ENCODE data around the gene SPOPL.

Gene SPOPL

DNA sequence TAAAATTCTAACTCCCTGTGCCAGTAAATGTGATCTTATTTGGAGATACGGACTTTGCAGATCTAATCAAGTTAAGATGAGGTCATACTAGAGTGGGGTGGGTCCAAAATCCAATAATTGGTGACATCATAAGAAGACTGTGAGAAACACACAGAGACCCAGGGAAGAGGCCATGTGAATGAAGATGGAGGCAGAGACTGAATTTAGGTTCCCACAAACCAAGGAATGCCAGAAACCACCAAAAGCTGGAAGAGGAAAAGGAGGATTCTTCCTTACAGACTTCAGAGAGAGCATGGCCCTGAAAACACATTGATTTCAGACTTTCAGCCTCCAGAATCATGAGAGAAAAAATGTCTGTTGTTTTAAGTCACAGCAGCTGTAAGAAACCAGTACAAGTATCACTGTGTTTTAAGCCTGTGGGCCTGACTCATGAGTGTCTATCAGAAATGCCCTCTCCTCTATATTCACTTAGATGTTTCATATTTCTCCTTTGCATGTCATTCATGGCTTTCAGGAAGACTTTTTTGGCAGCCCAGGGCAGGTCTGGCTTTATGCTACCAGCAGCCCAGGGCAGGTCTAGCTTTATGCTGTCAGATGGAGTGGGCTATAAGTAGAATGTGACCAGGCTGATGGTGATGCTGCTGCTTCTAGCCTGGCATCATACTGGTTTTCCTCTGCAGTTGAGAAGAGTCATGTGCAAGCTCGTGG is 100.0 kb downstream of the SPOPL start:
- Histone ChIP-seq H3K27me3 (ENCODE audit: insufficient read depth, low read length) (no peaks in the 10 kb centered on the region), H3K4me3 (ENCODE audit: low read depth, low read length) (no peak overlapping the region), H2AFZ (ENCODE audit: low read length, unreplicated experiment) (no peak overlapping the region), H3K27ac (ENCODE audit: low read depth, low read length) (no peak overlapping the region), H3K4me1 (ENCODE audit: control insufficient read depth, insufficient read depth, low read length, unreplicated experiment) (no peaks in the 10 kb centered on the region), H3K36me3 (ENCODE audit: insufficient read depth, low read length) (no peaks in the 10 kb centered on the region), H3K79me2 (ENCODE audit: control insufficient read depth, insufficient read depth, low read length, unreplicated experiment) (no peaks in the 10 kb centered on the region)

DNA sequence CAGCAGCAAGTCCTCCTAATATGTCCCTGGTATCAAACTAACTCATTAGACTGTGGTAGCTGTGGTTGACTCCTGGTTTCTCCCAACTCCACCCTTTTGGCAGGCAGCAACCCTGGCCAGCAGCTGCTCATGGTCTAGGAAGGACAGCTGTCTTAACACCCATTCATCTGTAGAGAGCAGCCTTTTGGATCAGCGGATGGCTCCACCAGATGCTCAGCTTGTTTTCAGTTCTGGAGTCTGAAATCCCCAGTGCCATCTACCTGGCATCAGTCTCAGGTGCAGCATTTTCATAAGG is 100.5 kb downstream of the SPOPL start:
- Histone ChIP-seq H3K27me3 (ENCODE audit: insufficient read depth, low read length) (no peaks in the 10 kb centered on the region), H3K79me2 (ENCODE audit: control insufficient read depth, insufficient read depth, low read length, unreplicated experiment) (no peaks in the 10 kb centered on the region), H3K4me3 (ENCODE audit: low read depth, low read length) (no peak overlapping the region), H3K27ac (ENCODE audit: low read depth, low read length) (no peak overlapping the region), H2AFZ (ENCODE audit: low read length, unreplicated experiment) (no peak overlapping the region), H3K36me3 (ENCODE audit: insufficient read depth, low read length) (no peaks in the 10 kb centered on the region), H3K4me1 (ENCODE audit: control insufficient read depth, insufficient read depth, low read length, unreplicated experiment) (no peaks in the 10 kb centered on the region)

GRCh38 chr2:138607746-138608145 is 106.2 kb downstream of the SPOPL start:
- H3K36me3 ChIP-seq (ENCODE audit: insufficient read depth, low read length): no peaks in the 10 kb centered on the region
- no peak overlapping the region for H3K4me3 ChIP-seq (ENCODE audit: low read depth, low read length)
- no peaks in the 10 kb centered on the region for H3K4me1 ChIP-seq (ENCODE audit: control insufficient read depth, insufficient read depth, low read length, unreplicated experiment)
- H3K79me2 ChIP-seq (ENCODE audit: control insufficient read depth, insufficient read depth, low read length, unreplicated experiment): no peaks in the 10 kb centered on the region
- H3K27ac ChIP-seq (ENCODE audit: low read depth, low read length): no peak overlapping the region
- no peak overlapping the region for H2AFZ ChIP-seq (ENCODE audit: low read length, unreplicated experiment)
- H3K27me3 ChIP-seq (ENCODE audit: insufficient read depth, low read length): no peaks in the 10 kb centered on the region

DNA sequence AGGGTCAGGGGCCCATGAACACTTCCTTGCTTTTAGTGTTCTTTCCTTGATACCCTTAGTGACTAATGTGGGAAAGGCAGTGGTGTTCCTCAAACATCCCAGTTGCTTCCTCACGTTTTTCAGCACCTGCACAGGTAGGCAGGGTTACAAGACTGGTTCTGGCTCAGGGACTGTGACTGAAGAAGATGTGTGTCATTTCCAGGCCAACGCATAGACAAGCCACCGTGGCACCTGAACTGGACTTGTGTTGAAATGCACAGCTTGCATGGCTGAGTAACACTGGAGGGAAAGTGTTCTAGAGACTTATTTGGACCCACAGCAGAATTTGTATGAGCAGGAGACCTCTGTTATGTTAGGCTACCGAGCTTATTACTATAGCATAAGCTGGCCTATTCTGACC is 107.9 kb downstream of the SPOPL start:
- Histone ChIP-seq H3K36me3 (ENCODE audit: insufficient read depth, low read length) (no peaks in the 10 kb centered on the region), H3K4me1 (ENCODE audit: control insufficient read depth, insufficient read depth, low read length, unreplicated experiment) (no peaks in the 10 kb centered on the region), H3K27me3 (ENCODE audit: insufficient read depth, low read length) (no peaks in the 10 kb centered on the region)

GRCh38 chr2:138610201-138610953 is 108.8 kb downstream of the SPOPL start:
- H3K27me3 ChIP-seq (ENCODE audit: insufficient read depth, low read length): no peaks in the 10 kb centered on the region
- no peak overlapping the region for H3K4me3 ChIP-seq (ENCODE audit: low read depth, low read length)
- no peaks in the 10 kb centered on the region for H3K79me2 ChIP-seq (ENCODE audit: control insufficient read depth, insufficient read depth, low read length, unreplicated experiment)
- H3K27ac ChIP-seq (ENCODE audit: low read depth, low read length): no peak overlapping the region
- H3K36me3 ChIP-seq (ENCODE audit: insufficient read depth, low read length): no peaks in the 10 kb centered on the region
- H2AFZ ChIP-seq (ENCODE audit: low read length, unreplicated experiment): no peak overlapping the region
- peaks cover 2% of the 10 kb centered on the region for H3K4me1 ChIP-seq (ENCODE audit: control insufficient read depth, insufficient read depth, low read length, unreplicated experiment)

More for the DNA sequence above, 107.9 kb downstream of the SPOPL start:
- Histone ChIP-seq H2AFZ (ENCODE audit: low read length, unreplicated experiment) (no peak overlapping the region), H3K79me2 (ENCODE audit: control insufficient read depth, insufficient read depth, low read length, unreplicated experiment) (no peaks in the 10 kb centered on the region), H3K27ac (ENCODE audit: low read depth, low read length) (no peak overlapping the region), H3K4me3 (ENCODE audit: low read depth, low read length) (no peak overlapping the region)

GRCh38 chr2:138615257-138615656 is 113.7 kb downstream of the SPOPL start:
- no peaks in the 10 kb centered on the region for H3K36me3 ChIP-seq (ENCODE audit: insufficient read depth, low read length)
- H3K79me2 ChIP-seq (ENCODE audit: control insufficient read depth, insufficient read depth, low read length, unreplicated experiment): no peaks in the 10 kb centered on the region
- H3K4me1 ChIP-seq (ENCODE audit: control insufficient read depth, insufficient read depth, low read length, unreplicated experiment): peaks cover 2% of the 10 kb centered on the region
- no peak overlapping the region for H3K27ac ChIP-seq (ENCODE audit: low read depth, low read length)
- 0 out of 2 replicates have a peak, but pooled peaks cover 7% of the 10 kb centered on the region for H3K27me3 ChIP-seq (ENCODE audit: insufficient read depth, low read length)
- no peak overlapping the region for H3K4me3 ChIP-seq (ENCODE audit: low read depth, low read length)
- no peak overlapping the region for H2AFZ ChIP-seq (ENCODE audit: low read length, unreplicated experiment)

DNA sequence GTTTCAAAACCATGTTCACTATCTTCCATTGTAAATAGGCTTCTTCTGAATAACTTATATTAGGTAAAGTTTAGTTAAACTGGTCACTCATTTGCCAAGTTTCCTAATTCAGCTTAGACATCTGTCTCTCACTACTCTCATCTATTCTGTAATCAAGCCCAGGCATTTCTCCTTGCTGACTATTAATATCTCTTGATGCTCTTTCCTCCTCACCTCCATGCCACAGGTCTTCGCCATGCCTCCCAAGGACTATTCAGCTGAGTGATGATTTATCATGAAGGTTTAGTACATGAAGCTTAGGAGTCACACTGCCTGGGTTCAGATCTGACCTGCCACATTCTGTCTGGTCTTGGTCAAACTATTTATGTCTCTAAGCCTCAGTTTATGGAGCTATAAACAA is 115.5 kb downstream of the SPOPL start:
- no peak overlapping the region for H3K27ac ChIP-seq (ENCODE audit: low read depth, low read length)
- no peak overlapping the region for H3K4me3 ChIP-seq (ENCODE audit: low read depth, low read length)
- H3K36me3 ChIP-seq (ENCODE audit: insufficient read depth, low read length): no peaks in the 10 kb centered on the region
- no peak overlapping the region for H2AFZ ChIP-seq (ENCODE audit: low read length, unreplicated experiment)
- peaks cover 2% of the 10 kb centered on the region for H3K4me1 ChIP-seq (ENCODE audit: control insufficient read depth, insufficient read depth, low read length, unreplicated experiment)
- H3K27me3 ChIP-seq (ENCODE audit: insufficient read depth, low read length): 0 out of 2 replicates have a peak, but pooled peaks cover 7% of the 10 kb centered on the region
- H3K79me2 ChIP-seq (ENCODE audit: control insufficient read depth, insufficient read depth, low read length, unreplicated experiment): no peaks in the 10 kb centered on the region

GRCh38 chr2:138618971-138619370 is 117.4 kb downstream of the SPOPL start:
- H3K4me1 ChIP-seq (ENCODE audit: control insufficient read depth, insufficient read depth, low read length, unreplicated experiment): peaks cover 2% of the 10 kb centered on the region
- 0 out of 2 replicates have a peak, but pooled peaks cover 7% of the 10 kb centered on the region for H3K27me3 ChIP-seq (ENCODE audit: insufficient read depth, low read length)
- H2AFZ ChIP-seq (ENCODE audit: low read length, unreplicated experiment): no peak overlapping the region
- no peak overlapping the region for H3K27ac ChIP-seq (ENCODE audit: low read depth, low read length)
- no peaks in the 10 kb centered on the region for H3K36me3 ChIP-seq (ENCODE audit: insufficient read depth, low read length)
- H3K4me3 ChIP-seq (ENCODE audit: low read depth, low read length): no peak overlapping the region
- no peaks in the 10 kb centered on the region for H3K79me2 ChIP-seq (ENCODE audit: control insufficient read depth, insufficient read depth, low read length, unreplicated experiment)

GRCh38 chr2:138620431-138620830 is 118.9 kb downstream of the SPOPL start:
- Histone ChIP-seq H3K27ac (ENCODE audit: low read depth, low read length) (no peak overlapping the region), H3K4me1 (ENCODE audit: control insufficient read depth, insufficient read depth, low read length, unreplicated experiment) (no peaks in the 10 kb centered on the region), H3K36me3 (ENCODE audit: insufficient read depth, low read length) (no peaks in the 10 kb centered on the region), H3K27me3 (ENCODE audit: insufficient read depth, low read length) (peaks cover 17% of the 10 kb centered on the region), H2AFZ (ENCODE audit: low read length, unreplicated experiment) (peak overlapping the region; percentile 55), H3K4me3 (ENCODE audit: low read depth, low read length) (no peak overlapping the region), H3K79me2 (ENCODE audit: control insufficient read depth, insufficient read depth, low read length, unreplicated experiment) (no peaks in the 10 kb centered on the region)

DNA sequence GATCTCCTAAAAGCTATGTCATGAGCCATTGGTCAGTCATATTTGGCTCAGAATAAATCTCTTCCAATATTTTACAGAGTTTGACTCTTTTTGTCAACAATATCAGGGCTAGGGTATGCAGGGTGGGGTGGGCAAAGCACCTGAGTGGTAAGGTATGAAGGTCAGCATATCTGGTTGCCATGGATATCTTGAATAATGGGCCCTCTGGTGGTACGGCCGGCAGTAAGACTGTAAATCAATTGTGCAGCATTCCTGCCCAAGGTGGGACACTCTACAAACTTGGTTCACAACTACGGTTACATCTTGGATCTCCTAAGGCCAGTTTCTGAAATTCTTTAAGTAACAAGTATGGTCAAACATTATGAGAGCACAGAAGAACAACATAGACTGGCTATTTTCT is 119.6 kb downstream of the SPOPL start:
- Histone ChIP-seq H3K27ac (ENCODE audit: low read depth, low read length) (no peak overlapping the region), H3K4me1 (ENCODE audit: control insufficient read depth, insufficient read depth, low read length, unreplicated experiment) (no peaks in the 10 kb centered on the region), H3K79me2 (ENCODE audit: control insufficient read depth, insufficient read depth, low read length, unreplicated experiment) (no peaks in the 10 kb centered on the region), H3K36me3 (ENCODE audit: insufficient read depth, low read length) (no peaks in the 10 kb centered on the region), H3K4me3 (ENCODE audit: low read depth, low read length) (no peak overlapping the region), H3K27me3 (ENCODE audit: insufficient read depth, low read length) (peaks cover 17% of the 10 kb centered on the region), H2AFZ (ENCODE audit: low read length, unreplicated experiment) (no peak overlapping the region)

- Histone ChIP-seq H3K79me2 (ENCODE audit: control insufficient read depth, insufficient read depth, low read length, unreplicated experiment) (no peaks in the 10 kb centered on the region), H3K27ac (ENCODE audit: low read depth, low read length) (no peak overlapping the region), H3K4me1 (ENCODE audit: control insufficient read depth, insufficient read depth, low read length, unreplicated experiment) (no peaks in the 10 kb centered on the region), H3K36me3 (ENCODE audit: insufficient read depth, low read length) (no peaks in the 10 kb centered on the region), H3K27me3 (ENCODE audit: insufficient read depth, low read length) (peaks cover 19% of the 10 kb centered on the region), H2AFZ (ENCODE audit: low read length, unreplicated experiment) (no peak overlapping the region), H3K4me3 (ENCODE audit: low read depth, low read length) (no peak overlapping the region)
Observed at GRCh38 chr2:138622613-138623012, 121.0 kb downstream of the SPOPL start.
